ENCODE results near the gene ADAMTS14.
"Not testable (repeated sequence)": the region's sequence is repeated elsewhere in the genome, so short reads cannot be mapped to it uniquely, and the experiment has no call there.

The ADAMTS14 gene, protein sequence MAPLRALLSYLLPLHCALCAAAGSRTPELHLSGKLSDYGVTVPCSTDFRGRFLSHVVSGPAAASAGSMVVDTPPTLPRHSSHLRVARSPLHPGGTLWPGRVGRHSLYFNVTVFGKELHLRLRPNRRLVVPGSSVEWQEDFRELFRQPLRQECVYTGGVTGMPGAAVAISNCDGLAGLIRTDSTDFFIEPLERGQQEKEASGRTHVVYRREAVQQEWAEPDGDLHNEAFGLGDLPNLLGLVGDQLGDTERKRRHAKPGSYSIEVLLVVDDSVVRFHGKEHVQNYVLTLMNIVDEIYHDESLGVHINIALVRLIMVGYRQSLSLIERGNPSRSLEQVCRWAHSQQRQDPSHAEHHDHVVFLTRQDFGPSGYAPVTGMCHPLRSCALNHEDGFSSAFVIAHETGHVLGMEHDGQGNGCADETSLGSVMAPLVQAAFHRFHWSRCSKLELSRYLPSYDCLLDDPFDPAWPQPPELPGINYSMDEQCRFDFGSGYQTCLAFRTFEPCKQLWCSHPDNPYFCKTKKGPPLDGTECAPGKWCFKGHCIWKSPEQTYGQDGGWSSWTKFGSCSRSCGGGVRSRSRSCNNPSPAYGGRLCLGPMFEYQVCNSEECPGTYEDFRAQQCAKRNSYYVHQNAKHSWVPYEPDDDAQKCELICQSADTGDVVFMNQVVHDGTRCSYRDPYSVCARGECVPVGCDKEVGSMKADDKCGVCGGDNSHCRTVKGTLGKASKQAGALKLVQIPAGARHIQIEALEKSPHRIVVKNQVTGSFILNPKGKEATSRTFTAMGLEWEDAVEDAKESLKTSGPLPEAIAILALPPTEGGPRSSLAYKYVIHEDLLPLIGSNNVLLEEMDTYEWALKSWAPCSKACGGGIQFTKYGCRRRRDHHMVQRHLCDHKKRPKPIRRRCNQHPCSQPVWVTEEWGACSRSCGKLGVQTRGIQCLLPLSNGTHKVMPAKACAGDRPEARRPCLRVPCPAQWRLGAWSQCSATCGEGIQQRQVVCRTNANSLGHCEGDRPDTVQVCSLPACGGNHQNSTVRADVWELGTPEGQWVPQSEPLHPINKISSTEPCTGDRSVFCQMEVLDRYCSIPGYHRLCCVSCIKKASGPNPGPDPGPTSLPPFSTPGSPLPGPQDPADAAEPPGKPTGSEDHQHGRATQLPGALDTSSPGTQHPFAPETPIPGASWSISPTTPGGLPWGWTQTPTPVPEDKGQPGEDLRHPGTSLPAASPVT

DNA sequence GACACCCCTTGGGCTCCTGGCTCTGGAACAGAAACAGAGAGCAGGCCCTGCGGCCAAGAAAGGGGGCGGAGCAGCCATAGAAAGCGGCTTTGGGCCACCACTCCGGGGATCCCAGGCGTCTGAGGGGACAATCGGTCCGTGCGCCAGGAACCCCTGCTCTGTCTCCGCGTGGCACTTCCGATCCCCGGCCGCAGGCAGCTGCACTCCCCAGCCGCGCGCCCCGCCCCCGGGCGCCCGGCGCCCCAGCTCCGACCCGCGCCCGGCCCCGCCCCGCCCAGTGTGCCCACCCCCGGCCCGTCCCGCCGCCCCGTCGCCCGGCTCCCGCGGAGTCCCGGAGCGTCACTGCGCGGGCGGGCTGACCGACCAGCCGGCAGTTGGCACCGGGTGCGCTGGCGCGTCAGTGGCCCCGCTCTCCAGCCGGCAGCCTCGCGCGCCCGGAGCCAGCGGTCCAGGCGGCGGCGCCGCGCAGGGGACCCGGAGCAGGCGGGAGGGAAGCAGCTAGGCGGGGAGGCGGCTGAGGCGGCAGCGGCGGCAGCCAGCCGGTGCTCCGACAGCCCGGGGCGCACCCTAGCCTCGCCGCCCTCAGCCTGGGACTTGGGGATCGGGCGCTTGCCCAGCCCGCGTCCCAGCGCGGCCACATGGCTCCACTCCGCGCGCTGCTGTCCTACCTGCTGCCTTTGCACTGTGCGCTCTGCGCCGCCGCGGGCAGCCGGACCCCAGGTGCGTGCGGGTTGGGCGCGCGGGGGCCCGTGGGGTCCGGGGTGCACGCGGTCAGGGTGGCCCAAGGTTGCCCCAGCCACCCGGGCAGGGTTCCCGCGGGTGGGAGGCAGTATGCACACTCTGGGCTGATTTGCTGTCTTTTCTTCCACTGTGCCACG is at the start of gene ADAMTS14:
ADAMTS14 (plus strand) TSS at position 342 of the 878 bp plus-strand sequence; CDS start at position 639, 297 bp downstream.
- DNase-seq = no peak

DNA sequence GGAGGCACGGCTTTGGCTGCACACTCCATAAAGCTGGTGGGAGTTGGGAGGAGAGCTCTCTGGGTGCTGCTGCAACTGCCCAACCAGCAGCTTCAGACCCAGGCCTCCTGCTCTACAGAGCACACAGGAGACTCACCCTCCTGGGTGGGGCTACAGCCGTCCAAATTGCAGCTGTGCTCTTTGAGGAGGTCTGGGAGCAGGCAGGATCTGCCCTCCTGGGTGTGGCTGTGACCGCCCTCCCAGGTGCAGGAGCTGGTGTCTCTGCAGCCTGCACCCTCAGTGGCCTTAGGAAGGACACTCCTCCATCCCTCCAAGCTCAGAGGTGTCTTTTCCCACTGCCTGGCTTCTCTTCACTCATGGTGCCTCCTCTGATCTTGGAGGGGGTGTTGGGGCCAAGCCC is 49.8 kb upstream of the ADAMTS14 start:
- DNase-seq = no peak

DNA sequence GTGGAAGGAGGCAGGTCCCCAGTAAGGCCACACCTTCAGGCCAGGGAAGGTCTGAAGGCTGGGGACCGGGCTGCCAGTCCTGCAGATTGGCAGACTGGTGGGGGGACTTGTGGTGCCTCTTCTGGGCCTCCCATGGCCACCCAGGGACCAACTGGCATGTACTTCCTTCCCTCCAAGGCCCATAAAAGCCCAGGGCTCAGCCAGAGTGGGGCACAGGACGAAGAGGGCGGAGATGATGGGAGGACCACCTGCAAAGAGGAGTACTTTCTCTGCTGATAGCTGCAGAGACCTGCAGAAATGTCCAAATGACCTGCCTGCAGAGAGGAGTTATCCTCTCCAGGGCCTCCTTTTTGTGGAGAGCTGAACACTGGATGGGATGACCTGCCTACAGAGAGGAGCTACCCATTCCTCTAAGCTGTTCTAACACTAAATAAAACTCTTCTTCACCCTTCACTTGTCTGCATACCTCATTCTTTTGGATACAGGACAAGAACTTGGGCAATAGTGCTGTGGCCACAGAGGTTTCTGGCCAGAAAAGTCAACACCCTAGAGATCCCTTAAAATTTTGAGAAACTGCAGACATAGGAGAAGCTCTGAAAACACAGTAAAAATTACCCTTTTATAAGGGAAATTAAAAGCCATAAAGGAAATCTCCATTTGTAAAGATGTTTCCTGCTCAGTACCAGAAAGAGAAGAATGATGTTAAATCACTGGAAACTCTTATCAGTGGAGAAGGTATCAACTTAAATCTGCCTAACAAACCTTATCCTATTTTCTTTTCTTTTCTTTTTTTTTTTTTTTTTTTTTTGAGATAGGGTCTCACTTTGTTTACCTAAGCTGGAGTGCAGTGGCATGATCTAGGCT is 49.1 kb upstream of the ADAMTS14 start:
- DNase-seq = no peak

DNA sequence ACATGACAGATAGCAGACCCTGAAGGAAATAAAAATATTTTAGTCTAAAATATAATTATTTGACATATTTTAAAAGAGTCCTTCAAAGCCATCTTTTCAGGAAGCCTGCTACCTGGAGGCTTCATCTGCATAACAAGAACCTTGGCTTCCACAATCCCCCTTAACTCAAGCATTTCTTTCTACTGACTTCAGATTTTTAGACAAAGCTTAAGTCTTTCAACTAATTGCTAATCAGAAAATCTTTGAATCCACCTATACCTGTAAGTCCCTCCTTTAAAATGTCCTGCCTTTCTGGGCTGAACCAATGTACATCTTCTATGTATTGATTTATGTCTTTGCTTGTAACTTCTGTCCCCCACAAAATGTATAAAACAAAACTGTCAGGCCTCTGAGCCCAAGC is 46.2 kb upstream of the ADAMTS14 start:
- no peak for DNase-seq

DNA sequence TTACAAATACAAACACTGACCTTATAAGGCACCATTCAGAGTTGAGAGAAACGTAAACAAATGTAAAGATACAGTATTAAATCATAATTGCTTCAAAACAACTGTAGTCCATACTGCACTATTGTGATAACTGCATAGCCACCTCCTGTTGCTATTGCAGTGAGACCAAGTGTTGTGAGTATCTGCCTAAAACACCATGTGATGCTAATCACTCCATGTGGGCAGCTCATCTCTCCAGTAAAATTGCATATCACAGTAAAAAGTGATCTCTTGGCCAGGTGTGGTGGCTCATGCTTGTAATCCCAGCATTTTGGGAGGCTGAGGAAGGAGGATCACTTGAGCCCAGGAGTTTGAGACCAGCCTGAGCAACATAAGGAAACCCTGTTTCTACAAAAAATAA is 43.0 kb upstream of the ADAMTS14 start:
- DNase-seq = no peak

DNA sequence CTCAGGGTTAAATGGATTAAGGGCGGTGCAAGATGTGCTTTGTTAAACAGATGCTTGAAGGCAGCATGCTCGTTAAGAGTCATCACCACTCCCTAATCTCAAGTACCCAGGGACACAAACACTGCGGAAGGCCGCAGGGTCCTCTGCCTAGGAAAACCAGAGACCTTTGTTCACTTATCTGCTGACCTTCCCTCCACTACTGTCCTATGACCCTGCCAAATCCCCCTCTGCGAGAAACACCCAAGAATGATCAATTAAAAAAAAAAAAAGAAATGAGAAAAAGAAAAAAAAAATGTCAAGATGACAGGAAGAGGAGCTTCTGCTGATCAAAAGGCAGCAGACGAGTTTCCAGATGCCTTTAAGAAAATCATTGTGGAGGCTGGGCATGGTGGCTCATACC is 40.6 kb upstream of the ADAMTS14 start:
- not testable (repeated sequence) for DNase-seq

DNA sequence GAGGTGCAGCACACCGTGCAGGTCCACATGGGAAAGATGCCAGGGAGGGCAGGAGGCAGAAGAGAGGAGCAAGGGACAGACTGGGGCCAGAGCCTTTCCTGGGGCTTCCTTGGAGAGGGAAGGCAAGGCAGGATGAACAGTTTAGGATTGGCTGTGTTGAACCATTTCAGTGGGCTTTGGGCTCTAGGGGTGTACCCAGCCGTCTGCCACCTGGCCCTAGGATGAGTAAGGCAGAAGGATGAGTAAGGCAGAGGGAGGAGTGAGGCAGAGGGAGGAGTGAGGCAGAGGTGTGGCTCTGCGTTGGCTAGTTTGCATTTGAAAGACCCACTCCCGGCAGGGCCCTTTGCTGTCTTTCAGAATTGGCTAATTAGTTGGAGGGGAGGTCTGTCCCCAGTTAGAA is 38.3 kb upstream of the ADAMTS14 start:
- DNase-seq = no peak

DNA sequence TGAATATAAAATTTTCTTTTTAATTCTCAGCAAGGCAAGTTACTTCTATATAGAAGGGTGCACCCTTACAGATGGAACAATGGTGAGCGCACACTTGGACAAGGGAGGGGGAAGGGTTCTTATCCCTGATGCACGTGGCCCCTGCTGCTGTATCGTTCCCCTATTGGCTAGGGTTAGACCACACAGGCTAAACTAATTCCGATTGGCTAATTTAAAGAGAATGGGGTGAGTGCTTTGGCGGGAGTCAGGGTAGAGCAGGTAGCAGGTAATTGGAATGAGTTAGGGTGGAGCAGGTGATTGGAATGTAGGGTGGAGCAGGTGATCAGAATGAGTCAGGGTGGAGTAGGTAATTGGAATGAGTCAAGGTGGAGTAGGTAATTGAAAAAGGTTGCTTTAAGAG is 37.8 kb upstream of the ADAMTS14 start:
- DNase-seq = not testable (repeated sequence)

DNA sequence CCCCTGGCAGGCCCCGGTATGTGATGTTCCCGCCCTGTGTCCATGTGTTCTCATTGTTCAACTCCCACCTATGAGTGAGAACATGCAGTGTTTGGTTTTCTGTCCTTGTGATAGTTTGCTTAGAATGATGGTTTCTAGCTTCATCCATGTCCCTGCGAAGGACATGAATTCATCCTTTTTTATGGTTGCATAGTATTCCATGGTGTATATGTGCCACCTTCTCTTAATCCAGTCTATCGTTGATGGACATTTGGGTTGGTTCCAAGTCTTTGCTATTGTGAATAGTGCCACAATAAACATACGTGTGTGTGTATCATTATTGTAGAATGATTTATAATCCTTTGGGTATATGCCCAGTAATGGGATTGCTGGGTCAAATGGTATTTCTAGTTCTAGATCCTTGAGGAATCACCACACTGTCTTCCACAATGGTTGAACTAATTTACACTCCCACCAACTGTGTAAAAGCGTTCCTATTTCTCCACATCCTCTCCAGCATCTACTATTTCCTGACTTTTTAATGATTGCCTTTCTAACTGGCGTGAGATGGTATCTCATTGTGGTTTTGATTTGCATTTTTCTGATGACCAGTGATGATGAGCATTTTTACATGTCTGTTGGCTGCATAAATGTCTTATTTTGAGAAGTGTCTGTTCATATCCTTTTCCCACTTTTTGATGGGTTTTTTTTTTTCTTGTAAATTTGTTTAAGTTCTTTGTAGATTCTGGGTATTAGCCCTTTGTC is 32.5 kb upstream of the ADAMTS14 start:
- DNase-seq = not testable (repeated sequence)

DNA sequence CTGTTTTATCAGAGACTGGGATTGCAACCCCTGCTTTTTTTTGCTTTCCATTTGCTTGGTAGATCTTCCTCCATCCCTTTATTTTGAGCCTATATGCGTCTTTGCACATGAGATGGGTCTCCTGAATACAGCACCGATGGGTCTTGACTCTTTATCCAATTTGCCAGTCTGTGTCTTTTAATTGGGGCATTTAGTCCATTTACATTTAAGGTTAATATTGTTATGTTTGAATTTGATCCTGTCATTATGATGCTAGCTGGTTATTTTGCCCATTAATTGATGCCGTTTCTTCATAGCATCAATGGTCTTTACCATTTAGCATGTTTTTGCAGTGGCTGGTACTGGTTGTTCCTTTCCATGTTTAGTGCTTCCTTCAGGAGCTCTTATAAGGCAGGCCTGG is 29.0 kb upstream of the ADAMTS14 start:
- not testable (repeated sequence) for DNase-seq

DNA sequence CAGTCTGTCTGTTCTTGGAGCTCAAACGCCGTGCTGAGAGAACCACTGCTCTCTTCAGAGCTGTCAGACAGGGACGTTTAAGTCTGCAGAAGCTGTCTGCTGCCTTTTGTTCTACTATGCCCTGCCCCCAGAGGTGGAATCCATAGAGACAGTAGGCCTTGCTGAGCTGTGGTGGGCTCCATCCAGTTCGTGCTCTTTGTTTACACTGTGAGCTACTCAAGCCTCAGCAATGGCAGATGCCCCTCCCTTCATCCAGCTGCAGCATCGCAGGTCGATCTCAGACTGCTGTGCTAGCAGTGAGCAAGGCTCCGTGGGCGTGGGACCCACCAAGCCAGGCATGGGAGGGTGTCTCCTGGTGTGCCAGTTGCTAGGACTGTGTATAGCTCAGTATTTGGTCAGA is 27.3 kb upstream of the ADAMTS14 start:
- DNase-seq = not testable (repeated sequence)

DNA sequence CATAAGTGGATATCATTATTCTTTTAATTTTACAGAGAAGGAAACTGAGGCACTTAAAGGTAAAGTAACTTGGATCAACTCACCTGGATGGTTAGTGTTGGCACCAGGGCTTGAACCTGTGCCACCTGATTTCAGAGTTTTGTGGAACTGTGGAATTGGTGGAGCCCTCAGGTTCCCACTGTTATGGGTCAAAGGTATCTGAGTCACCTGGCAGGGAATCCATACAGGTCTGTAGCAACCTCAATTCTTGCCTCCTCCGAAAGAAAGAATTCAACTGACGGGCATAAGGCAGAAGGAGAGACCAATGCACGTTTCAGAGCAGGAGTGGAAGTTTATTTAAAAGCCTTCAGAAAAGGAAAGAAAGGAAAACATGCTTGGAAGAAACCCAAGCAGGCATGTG is 25.2 kb upstream of the ADAMTS14 start:
- no peak for DNase-seq

DNA sequence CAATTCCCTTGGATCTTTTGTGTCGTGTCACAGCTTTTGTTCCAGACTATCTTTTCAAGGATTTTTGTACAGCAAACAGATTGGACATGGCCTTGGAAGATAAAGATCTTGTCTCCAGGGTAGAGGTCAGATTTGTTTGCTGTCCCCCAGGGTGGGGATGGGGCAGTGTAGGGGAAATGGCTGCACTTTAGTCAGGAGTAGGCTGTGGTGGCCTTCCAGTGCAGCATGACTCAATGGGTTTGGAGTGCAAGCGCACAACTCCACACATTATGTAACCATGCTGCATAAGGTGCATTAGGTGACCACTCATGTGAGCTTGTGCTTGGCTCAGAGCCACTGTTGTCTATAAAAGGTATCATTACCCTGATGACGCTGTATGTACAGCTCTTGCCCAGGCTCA is 23.9 kb upstream of the ADAMTS14 start:
- no peak for DNase-seq

DNA sequence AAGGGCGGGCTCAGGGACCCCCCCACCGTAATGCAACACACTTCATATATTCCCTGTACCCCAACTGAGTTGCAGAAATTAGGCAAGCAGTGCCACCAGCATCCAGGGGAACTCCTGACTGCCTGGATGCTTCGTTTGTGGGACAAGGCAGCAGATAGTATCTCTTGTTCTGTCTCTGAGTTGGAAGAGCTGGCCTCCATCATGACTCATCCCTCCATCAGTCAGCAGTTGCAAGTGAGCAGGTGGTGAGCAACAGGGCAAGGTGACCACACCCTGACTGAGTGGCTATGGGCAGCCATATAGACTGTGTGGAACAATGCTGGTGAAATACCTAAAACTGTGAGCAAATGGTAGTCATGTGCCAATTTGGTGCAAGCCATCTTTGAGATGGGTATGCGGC is 22.8 kb upstream of the ADAMTS14 start:
- peak; percentile 45 for DNase-seq

DNA sequence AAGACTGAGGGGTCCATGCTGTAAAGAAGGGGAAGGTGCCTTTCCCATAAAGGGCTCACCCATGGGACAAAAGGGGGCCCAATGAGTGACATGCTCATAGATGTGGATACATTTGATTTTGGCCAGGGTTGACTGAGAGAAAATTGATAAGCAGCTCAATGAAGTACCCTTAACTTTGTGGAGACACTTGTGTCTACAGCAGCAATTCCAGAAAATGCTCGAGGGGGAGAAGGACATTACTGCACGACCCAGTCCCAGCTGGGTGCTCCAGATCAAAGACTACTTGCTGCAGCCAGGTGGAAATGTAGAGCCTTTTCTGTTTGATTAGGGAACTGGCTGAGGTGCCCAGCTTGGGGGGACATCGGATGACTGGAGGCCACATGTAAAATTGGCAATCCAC is 22.2 kb upstream of the ADAMTS14 start:
- no peak for DNase-seq

DNA sequence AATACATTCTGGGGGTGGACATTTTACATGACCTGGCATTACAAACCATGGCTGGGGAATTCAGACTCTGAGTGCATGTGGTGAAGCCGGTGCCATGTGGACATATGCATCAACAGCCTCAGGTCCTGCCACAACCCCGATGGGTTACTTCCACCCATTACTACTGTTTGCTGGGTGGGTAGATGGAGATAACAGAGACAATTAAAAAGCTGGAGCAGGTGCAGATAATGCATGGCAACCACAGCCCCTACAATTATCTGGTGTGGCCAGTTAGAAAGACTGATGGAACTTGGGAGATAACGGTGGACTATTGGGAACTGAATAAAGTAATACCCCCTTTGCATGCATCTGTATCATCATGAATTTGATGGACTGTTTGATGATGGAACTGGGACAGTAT is 21.6 kb upstream of the ADAMTS14 start:
- DNase-seq = no peak

DNA sequence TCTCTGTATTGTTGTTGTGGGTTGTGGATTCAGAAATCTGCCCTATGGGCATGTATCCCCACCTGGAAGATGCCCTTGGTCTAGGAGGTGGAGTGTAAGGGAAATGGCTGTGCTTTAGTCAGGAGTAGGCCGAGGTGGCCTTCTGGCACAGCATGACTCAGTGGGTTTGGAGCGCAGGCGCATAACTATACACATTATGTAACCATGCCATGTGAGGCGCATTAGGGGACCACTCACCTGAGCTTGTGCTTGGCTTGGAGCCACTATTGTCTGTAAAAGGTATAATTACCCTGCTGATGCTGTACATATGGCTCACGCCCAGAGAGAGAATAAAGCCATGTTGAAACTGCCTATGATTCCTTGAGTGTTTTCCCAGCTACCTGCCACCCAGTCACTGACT is 20.6 kb upstream of the ADAMTS14 start:
- no peak for DNase-seq

DNA sequence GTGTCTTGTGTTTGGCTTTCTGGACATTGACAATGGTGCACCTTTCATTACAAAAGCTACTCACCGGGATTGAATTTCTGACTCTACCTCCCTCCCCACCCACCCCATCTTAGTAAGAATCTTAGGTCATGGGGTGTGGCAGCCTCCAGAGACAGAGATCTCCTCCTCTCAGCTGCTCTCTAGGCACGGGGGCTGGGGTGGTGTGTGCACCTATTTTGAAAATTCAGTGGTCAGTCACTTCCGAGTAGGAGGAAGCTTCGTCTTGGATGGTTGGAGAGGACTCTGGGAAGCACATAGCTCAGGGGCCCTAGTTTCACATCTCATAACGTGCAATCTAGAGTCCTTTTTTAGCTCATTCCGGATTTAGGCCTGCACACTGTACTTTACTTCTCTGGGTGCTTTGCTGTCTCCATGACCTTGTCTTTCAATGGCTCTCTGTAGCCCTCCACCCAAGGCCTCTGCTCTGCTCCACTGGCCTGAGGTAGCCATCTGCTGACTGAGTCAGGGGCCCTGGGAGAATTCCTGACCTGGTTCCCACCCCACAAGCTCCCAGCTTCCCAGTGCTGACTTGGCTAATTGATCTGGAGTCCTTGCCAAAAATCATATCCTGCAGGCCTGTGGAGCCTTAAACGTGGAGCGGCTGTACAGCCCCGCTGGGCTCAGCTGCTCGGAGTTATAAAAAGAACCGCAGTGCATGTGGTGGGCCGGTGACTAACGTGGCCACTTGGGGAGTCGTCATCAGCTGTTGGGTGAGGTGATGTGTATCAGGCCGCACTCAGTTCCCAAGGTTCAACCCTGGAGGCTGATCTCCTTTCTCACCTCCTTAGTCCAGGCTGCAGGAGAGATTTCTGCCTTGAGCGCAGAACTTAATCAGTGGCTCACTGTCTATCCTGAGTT is 19.3 kb upstream of the ADAMTS14 start:
- peak; percentile 86 for DNase-seq

DNA sequence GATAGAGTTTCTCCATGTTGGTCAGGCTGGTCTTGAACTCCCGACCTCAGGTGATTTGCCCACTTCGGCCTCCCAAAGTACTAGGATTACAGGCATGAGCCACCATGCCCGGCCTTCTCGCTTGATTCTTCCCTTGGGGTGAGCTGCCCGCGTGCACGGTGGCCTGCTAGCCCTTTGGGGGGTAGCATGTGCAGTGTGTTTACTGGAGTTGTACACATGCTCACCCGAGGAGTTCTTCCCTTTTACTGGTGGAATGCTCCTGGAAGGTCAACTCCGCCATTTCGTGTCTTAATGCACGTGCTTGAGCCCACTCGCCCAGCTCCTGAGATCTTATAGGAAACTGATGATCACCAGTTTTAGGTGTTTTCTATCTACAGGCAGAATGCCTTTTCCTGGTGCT is 17.0 kb upstream of the ADAMTS14 start:
- no peak for DNase-seq
